Dendritic cell treated with granulocyte-macrophage colony-stimulating factor and Interleukin-4, amounts not matched to agents 40 ng/mL and 50 ng/mL, for 4 days (primary cell): ENCODE results near the gene OPA3.
A peak's percentile ranks its signal among the peaks of the same experiment; 100 is the strongest.

Experiments used
- H3K27ac Mint-ChIP-seq: one replicate; pipeline ENCODE4 v1.8.0; 2022; ENCODE audit warnings: mild to moderate bottlenecking, mixed read lengths
- H3K27me3 Mint-ChIP-seq: one replicate; pipeline ENCODE4 v1.8.0; 2022; ENCODE audit warnings: mild to moderate bottlenecking, mixed read lengths
- H3K36me3 Mint-ChIP-seq: one replicate; pipeline ENCODE4 v1.8.0; 2022; ENCODE audit warnings: low read depth, mixed read lengths
- H3K4me1 Mint-ChIP-seq: one replicate; pipeline ENCODE4 v1.8.0; 2022; ENCODE audit warnings: low read depth, mixed read lengths
- H3K4me3 Mint-ChIP-seq: one replicate; pipeline ENCODE4 v1.8.0; 2022; ENCODE audit warnings: mild to moderate bottlenecking, moderate library complexity, mixed read lengths
- H3K9me3 Mint-ChIP-seq: one replicate; pipeline ENCODE4 v1.8.0; 2022; ENCODE audit warnings: mixed read lengths
- intact Hi-C: fragments of 100-400 bp; cut with micrococcal nuclease; formaldehyde crosslinking; loops from one replicate; pipeline ENCODE4 v1.15.0; 2022

OPA3 gene

DNA sequence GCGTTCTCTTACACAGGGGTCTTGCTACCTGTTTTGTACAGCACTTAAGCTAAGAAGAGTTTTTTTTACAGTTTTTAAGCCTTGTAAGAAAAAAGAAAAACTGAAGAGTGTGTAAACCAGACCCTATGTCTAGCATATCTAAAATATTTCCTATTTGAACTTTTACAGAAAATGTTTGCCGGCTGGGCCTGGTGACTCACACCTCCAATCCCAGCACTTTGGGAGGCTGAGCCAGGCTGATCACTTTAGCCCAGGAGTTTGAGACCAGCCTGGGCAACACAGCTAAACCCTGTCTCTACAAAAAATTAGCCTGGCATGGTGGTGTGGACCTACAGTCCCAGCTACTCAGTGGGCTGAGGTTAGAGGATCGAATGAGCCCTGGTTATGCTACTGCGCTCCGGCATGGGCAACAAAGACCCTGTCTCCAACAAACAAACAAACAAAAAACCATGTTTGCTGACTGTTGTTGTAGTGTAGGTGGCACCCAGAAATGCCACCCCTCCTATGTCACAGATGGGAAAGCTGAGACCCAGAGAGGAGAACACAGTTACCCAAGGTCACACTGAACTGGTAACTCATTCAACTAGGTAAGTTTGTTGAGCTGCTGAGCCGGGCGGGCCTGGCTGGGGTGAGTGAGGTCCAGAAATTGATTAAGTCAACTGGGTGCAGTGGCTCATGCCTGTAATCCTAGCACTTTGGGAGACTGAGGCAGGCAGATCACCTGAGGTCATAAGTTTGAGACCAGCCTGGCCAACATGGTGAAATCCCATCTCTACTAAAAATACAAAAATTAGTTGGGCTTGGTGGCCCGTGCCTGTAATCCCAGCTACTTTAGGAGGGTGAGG, 79.2 kb downstream of the OPA3 start:
- Mint-ChIP-seq H3K4me1 (peaks cover 62% of the 10 kb centered on the region), H3K27ac (peak overlapping the region; percentile 94), H3K4me3 (peak overlapping the region; percentile 59), H3K9me3 (no peaks in the 10 kb centered on the region), H3K36me3 (peaks cover 38% of the 10 kb centered on the region), H3K27me3 (no peaks in the 10 kb centered on the region)
- intact Hi-C loops = no loop called here

DNA sequence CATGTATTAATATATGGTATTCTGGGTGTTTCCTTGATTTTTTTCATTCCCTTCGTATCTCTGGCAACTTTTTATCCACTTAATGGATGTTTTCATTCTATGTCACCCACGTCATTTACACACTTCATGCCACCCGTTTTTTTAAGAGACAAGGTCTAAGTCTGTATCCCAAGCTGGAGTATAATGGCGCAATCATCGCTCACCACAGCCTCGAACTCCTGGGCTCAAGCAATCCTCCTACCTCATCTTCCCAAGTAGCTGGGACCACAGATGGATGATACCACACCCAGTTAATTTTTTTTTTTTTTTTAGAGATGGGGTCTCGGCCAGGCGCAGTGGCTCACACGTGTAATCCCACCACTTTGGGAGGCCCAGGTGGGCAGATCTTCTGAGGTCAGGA, 80.7 kb downstream of the OPA3 start:
- Mint-ChIP-seq H3K9me3 (no peaks in the 10 kb centered on the region), H3K4me3 (no peak overlapping the region), H3K36me3 (peaks cover 23% of the 10 kb centered on the region), H3K4me1 (peaks cover 62% of the 10 kb centered on the region), H3K27me3 (peaks cover 8% of the 10 kb centered on the region), H3K27ac (peak overlapping the region; percentile 90)
- intact Hi-C loops = no loop called here

DNA sequence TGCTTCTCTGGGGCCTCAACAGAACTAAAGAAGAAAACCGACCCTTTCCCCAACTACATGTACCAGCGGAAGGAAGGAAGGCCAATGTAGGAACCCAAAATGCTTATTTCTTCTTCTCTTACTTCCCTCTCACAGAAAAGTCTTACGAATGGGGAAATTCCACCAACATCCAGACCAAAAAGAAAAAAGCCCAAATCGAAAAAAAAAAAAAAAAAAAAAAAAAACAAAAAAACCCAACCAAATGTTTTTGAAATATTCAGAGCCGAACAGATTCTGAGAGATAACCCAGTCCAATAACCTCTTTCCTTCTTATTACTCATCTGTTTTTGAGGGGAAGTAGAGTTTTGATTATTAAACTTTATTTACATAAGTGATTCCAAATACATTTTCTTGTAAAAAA, 82.5 kb downstream of the OPA3 start:
- Mint-ChIP-seq H3K4me1 (peaks cover 78% of the 10 kb centered on the region), H3K9me3 (no peaks in the 10 kb centered on the region)
- intact Hi-C loops = no loop called here

DNA sequence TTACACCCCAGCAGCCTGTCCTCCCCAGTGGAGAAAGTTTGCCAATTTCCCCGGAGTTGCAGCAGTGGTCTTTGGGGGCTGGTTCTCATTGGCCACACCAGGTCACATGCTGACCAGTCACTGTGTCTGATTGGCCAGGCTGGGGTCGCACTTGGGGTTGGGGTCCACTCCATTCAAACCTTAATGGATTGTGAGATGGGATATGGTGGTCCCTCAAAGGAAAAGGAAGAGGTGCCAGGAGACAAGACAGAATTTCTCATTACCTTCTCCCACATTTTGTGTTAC, 82.9 kb downstream of the OPA3 start:
- intact Hi-C loops = no loop called here
- Mint-ChIP-seq H3K27me3 (peaks cover 24% of the 10 kb centered on the region), H3K27ac (peak overlapping the region; percentile 90), H3K9me3 (no peaks in the 10 kb centered on the region), H3K4me1 (peaks cover 81% of the 10 kb centered on the region), H3K4me3 (peak overlapping the region; percentile 11), H3K36me3 (peaks cover 2% of the 10 kb centered on the region)

More for the DNA sequence above, 82.5 kb downstream of the OPA3 start:
- peak overlapping the region; percentile 90 for H3K27ac Mint-ChIP-seq
- H3K36me3 Mint-ChIP-seq = peaks cover 7% of the 10 kb centered on the region
- peaks cover 24% of the 10 kb centered on the region for H3K27me3 Mint-ChIP-seq
- H3K4me3 Mint-ChIP-seq = peak overlapping the region; percentile 11

DNA sequence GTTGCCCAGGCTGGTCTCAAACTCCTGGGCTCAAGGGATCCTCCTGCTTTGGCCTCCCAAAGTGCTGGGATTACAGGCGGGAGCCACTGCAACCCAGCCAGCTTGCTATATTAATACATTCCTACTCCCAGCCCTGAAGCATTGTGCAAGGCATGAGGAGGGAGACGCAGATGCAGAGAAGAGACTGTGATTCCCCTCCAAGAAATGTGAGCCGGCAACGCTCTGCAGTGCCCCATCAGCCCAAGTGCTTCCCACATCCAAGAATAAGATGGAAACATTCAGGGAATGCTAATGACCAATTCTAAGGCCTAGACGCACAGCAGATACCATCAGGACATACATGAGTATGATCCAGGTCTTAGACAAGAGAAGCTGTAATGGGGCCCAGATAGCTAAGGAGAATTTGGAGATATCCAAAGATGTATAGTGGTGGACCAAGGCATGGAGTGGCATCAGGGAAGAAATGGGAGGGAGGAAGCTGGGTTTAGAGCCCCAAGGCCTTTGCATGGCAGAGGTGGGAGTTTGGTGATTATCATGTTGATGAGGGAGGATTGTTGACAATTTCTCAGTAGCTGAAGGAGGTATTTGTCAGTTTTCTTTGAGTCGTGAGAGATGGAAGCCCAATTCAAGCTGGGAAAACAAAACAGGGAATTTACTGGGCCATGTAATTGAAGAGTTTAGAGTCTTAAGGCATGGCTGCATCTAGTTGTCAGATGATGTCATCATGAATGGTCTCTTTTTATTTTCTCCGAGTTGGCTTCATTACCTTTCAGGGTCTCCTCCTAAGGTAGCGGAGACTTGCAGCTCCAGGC, 83.5 kb downstream of the OPA3 start:
- Mint-ChIP-seq H3K4me1 (peaks cover 82% of the 10 kb centered on the region), H3K4me3 (no peak overlapping the region), H3K27ac (peak overlapping the region; percentile 90), H3K27me3 (peaks cover 29% of the 10 kb centered on the region), H3K36me3 (no peaks in the 10 kb centered on the region), H3K9me3 (no peaks in the 10 kb centered on the region)
- intact Hi-C loops = no loop called here

DNA sequence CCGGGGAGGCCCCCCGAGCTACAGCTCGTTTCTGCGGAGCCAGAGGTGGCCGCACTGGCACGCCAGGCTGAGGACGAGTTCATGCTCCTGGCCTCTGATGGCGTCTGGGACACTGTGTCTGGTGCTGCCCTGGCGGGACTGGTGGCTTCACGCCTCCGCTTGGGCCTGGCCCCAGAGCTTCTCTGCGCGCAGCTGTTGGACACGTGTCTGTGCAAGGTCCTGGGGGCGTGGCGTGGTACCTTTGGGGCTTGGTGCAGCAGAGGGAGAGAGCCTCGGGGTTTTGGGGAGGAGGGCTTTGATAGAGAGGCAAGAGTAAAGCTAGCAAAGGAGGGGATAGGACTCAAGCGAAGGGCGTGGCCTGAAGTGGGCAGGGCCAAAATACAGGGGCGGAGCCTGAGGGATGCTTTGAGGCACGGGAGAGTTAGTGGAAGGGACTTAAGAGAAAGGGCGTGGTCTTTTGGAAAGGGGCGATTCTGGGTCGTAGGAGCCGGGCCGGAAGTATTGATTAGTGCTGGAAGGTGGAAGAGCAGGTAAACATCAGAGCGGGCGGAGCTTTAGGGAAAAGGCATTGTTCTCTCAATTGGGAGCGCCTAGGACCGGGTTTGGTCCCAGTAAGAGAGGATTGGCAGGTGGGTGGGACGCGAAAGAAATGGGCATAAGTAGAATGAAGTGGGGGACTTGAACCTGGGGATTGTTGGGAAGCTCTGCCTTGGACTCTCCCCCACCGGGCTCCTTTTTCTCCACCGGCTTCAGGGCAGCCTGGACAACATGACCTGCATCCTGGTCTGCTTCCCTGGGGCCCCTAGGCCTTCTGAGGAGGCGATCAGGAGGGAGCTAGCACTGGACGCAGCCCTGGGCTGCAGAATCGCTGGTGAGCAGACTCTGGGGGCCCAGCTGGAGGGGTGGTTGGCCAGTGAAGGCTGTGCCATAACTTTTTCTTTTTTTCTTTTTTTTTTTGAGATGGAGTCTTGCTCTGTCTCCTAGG, 85.1 kb downstream of the OPA3 start:
- peak overlapping the region; percentile 41 for H3K4me3 Mint-ChIP-seq
- H3K4me1 Mint-ChIP-seq = peaks cover 77% of the 10 kb centered on the region
- intact Hi-C loops = loop anchor here (10.0 kb wide), 1 partner anchor 145 kb away; no protein-coding TSS in a partner anchor
- H3K27ac Mint-ChIP-seq = peak overlapping the region; percentile 90
- peaks cover 45% of the 10 kb centered on the region for H3K27me3 Mint-ChIP-seq
- H3K36me3 Mint-ChIP-seq = no peaks in the 10 kb centered on the region
- H3K9me3 Mint-ChIP-seq = no peaks in the 10 kb centered on the region

DNA sequence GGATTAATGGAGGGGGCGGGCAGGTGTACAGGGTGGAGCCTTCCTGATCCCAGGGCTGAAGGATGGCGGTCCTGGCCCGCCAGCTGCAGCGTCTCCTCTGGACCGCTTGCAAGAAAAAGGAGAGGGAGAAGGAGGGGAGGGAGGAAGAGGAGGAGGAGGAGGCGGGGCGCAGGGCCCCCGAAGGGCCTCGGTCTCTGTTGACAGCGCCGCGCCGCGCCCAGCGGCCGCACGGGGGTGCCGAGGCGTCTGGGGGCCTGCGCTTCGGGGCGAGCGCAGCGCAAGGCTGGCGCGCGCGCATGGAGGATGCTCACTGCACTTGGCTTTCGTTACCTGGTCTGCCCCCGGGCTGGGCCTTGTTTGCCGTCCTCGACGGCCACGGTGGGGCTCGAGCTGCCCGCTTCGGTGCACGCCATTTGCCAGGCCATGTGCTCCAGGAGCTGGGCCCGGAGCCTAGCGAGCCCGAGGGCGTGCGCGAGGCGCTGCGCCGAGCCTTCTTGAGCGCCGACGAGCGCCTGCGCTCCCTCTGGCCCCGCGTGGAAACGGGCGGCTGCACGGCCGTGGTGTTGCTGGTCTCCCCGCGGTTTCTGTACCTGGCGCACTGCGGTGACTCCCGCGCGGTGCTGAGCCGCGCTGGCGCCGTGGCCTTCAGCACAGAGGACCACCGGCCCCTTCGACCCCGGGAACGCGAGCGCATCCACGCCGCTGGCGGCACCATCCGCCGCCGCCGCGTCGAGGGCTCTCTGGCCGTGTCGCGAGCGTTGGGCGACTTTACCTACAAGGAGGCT, 86.0 kb downstream of the OPA3 start, which contains the start of gene PPM1N:
Gene PPM1N, plus strand, starts transcription at position 33 of the 785 bp plus-strand sequence. Its CDS starts 30 bp downstream, at position 63.
- intact Hi-C loops = loop anchor here (10.0 kb wide), 1 partner anchor 146 kb away; no protein-coding TSS in a partner anchor
- Mint-ChIP-seq H3K4me3 (peak within 1 kb of the TSS; percentile 78), H3K36me3 (no peaks in the 10 kb centered on the region), H3K27ac (peak within 1 kb of the TSS; percentile 90), H3K9me3 (no peaks in the 10 kb centered on the region), H3K4me1 (peaks cover 76% of the 10 kb centered on the region), H3K27me3 (peaks cover 49% of the 10 kb centered on the region)

DNA sequence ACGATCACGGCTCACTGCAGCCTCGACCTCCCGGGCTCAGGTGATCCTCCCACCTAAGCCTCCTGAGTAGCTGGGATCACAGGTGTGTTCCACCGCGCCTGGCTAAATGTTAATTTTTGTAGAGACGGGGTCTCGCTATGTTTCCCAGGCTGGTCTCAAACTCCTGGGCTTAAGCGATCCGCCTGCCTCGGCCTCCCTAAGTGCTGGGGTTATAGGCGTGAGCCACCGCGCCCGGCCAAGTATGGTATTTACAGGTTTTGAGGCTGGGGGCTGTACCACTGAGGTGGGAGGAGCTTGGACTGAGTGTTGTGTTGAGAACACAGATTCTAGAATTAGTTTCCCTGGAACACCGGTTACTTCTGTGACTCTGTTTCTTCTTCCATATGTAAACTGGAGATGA, 86.8 kb downstream of the OPA3 start:
- intact Hi-C loops = loop anchor here (10.0 kb wide), 1 partner anchor 147 kb away; no protein-coding TSS in a partner anchor
- Mint-ChIP-seq H3K4me1 (peaks cover 79% of the 10 kb centered on the region), H3K4me3 (no peak overlapping the region), H3K27me3 (peaks cover 51% of the 10 kb centered on the region), H3K27ac (peak overlapping the region; percentile 71), H3K36me3 (no peaks in the 10 kb centered on the region), H3K9me3 (no peaks in the 10 kb centered on the region)

DNA sequence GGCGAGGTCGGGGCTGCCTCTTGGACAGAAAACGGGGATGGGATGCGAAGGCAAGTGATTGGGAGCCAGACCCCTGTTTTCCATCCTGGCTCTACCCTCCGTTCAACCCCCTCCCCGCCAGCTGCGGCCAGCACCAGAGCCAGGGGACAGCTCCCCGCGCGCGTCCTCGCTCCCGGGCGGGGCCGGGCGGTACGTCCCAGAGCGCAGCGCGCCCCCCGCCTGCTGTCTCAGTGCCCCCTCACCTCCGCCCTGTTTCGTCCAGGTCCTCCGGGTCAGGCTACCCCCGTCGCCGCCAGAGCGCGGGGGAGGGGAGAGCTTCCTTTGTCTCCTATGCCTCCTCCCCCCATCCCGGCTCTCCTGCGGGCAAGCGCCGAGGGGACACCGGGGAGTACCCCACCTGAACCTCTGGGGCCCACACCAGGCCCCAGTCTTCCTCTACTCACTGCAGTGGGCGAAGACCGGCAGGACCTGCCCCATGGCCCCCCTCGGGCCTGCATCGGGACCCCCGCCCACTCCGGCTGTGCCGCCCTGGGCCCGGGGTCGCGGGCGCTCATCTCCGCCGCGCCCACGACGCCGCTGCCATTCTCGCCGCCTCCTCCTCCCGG, 88.2 kb downstream of the OPA3 start:
- Mint-ChIP-seq H3K36me3 (no peaks in the 10 kb centered on the region), H3K27ac (peak overlapping the region; percentile 71), H3K4me1 (peaks cover 77% of the 10 kb centered on the region), H3K4me3 (peak overlapping the region; percentile 78), H3K9me3 (no peaks in the 10 kb centered on the region), H3K27me3 (peaks cover 53% of the 10 kb centered on the region)
- intact Hi-C loops = loop anchor here (10.0 kb wide), 1 partner anchor 148 kb away; no protein-coding TSS in a partner anchor

DNA sequence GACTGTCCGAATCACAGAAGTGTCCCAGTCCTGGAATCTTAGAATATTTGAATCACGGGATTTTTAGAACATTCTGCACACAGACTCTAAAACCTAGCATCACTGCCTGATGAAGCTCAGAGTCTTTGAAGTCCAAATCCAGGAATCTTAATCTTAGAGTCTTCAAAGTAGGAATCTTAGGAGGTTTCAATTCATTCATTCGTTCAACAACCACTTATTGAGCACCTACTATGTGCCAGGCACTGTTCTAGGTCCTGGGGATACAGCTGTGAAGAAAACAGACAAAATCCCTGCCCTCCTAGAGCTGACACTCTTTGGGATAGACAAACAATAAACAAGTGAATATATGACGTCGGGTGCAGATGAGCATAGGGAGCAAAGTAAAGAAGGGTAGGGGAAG, 89.4 kb downstream of the OPA3 start:
- H3K9me3 Mint-ChIP-seq = no peaks in the 10 kb centered on the region
- peaks cover 65% of the 10 kb centered on the region for H3K4me1 Mint-ChIP-seq
- H3K4me3 Mint-ChIP-seq = peak overlapping the region; percentile 5
- intact Hi-C loops = loop anchor here (10.0 kb wide), 1 partner anchor 150 kb away; no protein-coding TSS in a partner anchor
- H3K36me3 Mint-ChIP-seq = no peaks in the 10 kb centered on the region
- H3K27me3 Mint-ChIP-seq = peaks cover 53% of the 10 kb centered on the region
- no peak overlapping the region for H3K27ac Mint-ChIP-seq

DNA sequence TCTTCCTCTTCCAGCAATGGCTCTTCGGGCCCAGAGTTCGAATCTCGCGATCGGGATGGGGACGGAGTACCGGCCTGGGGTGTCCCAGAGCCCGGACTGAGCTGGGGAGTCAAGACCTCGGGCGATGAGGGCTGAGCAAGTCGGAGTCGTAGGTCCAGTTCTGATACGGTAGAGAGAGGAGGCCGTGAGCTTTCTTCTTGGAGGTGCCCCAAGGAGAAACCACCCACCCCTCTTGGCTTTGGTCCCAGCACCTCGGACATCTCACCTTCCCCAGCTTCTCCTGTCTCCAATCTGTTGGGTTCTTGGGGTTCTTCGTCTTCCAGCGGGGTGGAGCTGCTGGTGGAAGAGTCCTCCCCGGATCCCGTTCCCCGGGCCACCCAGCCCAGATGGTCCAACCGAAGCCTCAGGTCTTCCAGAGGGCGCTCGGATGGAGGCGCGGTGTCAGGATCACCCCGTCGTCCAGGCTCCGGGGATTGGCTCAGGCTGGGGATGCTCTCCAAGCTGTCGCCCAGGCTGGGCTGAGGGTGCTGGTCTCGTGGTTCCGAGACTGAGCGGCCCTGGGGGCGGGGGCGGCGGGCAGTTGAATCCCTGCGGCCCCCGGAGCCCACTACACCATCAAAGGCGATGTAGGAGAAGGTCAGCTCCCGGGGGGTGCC, 90.2 kb downstream of the OPA3 start:
- peaks cover 50% of the 10 kb centered on the region for H3K27me3 Mint-ChIP-seq
- no peaks in the 10 kb centered on the region for H3K9me3 Mint-ChIP-seq
- no peak overlapping the region for H3K27ac Mint-ChIP-seq
- no peak overlapping the region for H3K4me3 Mint-ChIP-seq
- no peaks in the 10 kb centered on the region for H3K36me3 Mint-ChIP-seq
- intact Hi-C loops = loop anchor here (10.0 kb wide), 1 partner anchor 150 kb away; no protein-coding TSS in a partner anchor
- peaks cover 60% of the 10 kb centered on the region for H3K4me1 Mint-ChIP-seq
